Peyer's patch (tissue), 4 donors: ENCODE measurements around the gene IGF1R. TPM values are rescaled to one million over a fixed set of nuclear protein-coding genes. Genes with fewer than 3 reads are reported as not detected.

Experiments used
- DNase-seq, 3 donors: peaks; one replicate each; pipeline ENCODE4 v3.0.0-alpha.2; 2017 to 2019
- H3K27ac ChIP-seq, 4 donors: fragments of 200-600 bp; sonication (generic); one replicate each; pipeline ENCODE4 v1.5.1; 2016 to 2019
- H3K27me3 ChIP-seq, 2 donors: fragments of 200-600 bp; sonication (generic); one replicate each; pipeline ENCODE4 v1.5.1; 2019
- H3K36me3 ChIP-seq, 3 donors: fragments of 200-600 bp; sonication (generic); one replicate each; pipeline ENCODE4 v1.5.1; 2016 to 2019
- H3K4me1 ChIP-seq, 4 donors: fragments of 200-600 bp; sonication (generic); one replicate each; pipeline ENCODE4 v1.5.1; 2016 to 2019
- H3K4me3 ChIP-seq, 4 donors: fragments of 200-600 bp; sonication (generic); 1 replicate in 3 of 4; 2 replicates in 1 of 4; pipeline ENCODE4 v1.5.1; 2016 to 2019; ENCODE audit warnings: mild to moderate bottlenecking in 1 of 4
- H3K9me3 ChIP-seq, 4 donors: fragments of 200-600 bp; sonication (generic); one replicate each; pipeline ENCODE4 v1.5.1; 2016 to 2019; ENCODE audit warnings: mild to moderate bottlenecking in 1 of 4
- POLR2A ChIP-seq, 2 donors: fragments of 450-650 bp; IDR thresholded peaks; one replicate each; pipeline ENCODE4 v1.5.1; 2017; ENCODE audit warnings: antibody characterized with exemption in 2 of 2, mild to moderate bottlenecking in 2 of 2, moderate library complexity in 2 of 2
- total RNA-seq, 4 donors: library from RNA; depleted of rRNA; stranded (reverse); fragments of >200 nt; gene quantifications; one replicate each; pipeline ENCODE4 v1.1.0, GENCODE V29; 2016
- TF ChIP-seq, protein P1 (sequence below), 6 experiments: fragments of 450-650 bp in 4 of 6; fragments of 200-600 bp in 2 of 6; sonication (generic) in 1 of 6; IDR thresholded peaks; one replicate each; pipeline ENCODE4 v1.5.1; 2017 to 2019; ENCODE audit warnings: antibody characterized with exemption in 6 of 6, mild to moderate bottlenecking in 3 of 6, moderate library complexity in 1 of 6

Gene IGF1R
- total RNA-seq, 4 donors from 2014 or later, result 29.6 to 176 (median 88.1) TPM

DNA sequence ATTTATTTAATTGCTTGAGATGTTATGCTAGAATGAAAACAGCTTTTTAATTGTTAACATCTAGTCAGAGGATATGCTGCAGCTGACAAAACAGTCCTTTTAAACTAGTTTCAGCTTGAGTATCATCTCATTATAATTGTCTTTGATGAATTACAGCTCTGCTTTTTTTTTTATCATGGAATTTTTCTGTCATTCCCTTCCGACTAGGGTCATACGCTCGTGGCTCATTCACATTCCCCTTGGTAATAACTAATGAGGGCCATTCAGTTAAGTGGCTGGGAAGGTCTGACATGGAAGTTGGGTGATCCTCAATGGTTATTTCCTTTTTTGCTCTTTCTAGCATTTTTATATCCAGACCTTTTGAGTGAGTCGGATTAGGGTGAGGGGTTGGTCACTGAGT, 282.2 kb downstream of the IGF1R start:
- Histone ChIP-seq H3K9me3 (no peaks in the 10 kb centered on the region), H3K36me3 (peaks cover 0 to 18% (median 0%) of the 10 kb centered on the region in 3 donors), H3K4me1 (no peaks in the 10 kb centered on the region), H3K27ac (no peak overlapping the region), H3K4me3 (no peak overlapping the region), H3K27me3 (no peaks in the 10 kb centered on the region)
- no peak for DNase-seq
- no peak for TF ChIP-seq POLR2A (IDR thresholded peaks at IDR 0.05)
- TF ChIP-seq, protein P1, sequence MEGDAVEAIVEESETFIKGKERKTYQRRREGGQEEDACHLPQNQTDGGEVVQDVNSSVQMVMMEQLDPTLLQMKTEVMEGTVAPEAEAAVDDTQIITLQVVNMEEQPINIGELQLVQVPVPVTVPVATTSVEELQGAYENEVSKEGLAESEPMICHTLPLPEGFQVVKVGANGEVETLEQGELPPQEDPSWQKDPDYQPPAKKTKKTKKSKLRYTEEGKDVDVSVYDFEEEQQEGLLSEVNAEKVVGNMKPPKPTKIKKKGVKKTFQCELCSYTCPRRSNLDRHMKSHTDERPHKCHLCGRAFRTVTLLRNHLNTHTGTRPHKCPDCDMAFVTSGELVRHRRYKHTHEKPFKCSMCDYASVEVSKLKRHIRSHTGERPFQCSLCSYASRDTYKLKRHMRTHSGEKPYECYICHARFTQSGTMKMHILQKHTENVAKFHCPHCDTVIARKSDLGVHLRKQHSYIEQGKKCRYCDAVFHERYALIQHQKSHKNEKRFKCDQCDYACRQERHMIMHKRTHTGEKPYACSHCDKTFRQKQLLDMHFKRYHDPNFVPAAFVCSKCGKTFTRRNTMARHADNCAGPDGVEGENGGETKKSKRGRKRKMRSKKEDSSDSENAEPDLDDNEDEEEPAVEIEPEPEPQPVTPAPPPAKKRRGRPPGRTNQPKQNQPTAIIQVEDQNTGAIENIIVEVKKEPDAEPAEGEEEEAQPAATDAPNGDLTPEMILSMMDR (IDR thresholded peaks at IDR 0.05), result no peak

DNA sequence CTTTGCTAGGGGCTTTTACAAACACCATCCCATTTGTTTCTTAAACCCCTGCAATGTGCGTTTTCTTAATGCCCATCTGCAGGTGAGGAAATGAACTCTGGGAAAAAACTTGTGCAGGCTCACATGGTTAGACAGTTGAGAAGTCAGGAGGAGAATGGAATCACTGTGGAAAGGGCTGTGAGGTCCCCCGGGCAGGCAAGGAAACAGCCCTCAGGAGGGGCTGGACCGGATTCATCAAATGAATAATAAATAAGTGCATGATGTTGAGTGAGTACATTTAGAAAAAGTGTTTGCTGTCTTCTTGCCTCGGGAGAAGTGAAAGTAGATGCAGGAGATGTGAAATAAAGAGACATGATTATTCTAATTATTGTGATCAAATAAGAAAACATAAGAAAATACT, 282.7 kb downstream of the IGF1R start:
- H3K4me1 ChIP-seq, result no peaks in the 10 kb centered on the region
- no peak for DNase-seq
- no peak overlapping the region for H3K4me3 ChIP-seq
- peaks cover 0 to 15% (median 0%) of the 10 kb centered on the region in 3 donors for H3K36me3 ChIP-seq
- no peaks in the 10 kb centered on the region for H3K27me3 ChIP-seq
- TF ChIP-seq POLR2A (IDR thresholded peaks at IDR 0.05), result no peak
- TF ChIP-seq, protein P1 (IDR thresholded peaks at IDR 0.05), result no peak
- no peaks in the 10 kb centered on the region for H3K9me3 ChIP-seq
- no peak overlapping the region for H3K27ac ChIP-seq

DNA sequence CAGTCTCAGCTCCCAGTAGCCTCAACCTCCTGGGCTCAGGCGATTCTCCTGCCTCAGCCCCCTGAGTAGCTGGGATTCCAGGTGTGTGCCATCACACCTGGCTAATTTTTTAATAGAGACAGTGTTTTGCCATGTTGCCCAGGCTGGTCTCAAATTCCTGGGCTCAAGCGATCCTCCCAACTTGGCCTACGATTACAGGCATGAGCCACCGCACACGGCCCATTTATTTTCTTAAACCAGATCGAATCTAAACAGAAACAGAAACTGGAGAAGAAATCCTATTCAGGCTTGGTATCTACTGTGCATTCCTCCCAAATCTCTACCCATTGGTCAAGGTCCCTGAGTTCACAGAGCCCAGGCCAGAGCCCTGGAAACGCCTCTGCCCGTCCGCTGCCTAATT, 285.1 kb downstream of the IGF1R start:
- peak in 1 of 3 donors; percentile 4 for DNase-seq
- Histone ChIP-seq H3K9me3 (no peaks in the 10 kb centered on the region), H3K27me3 (no peaks in the 10 kb centered on the region), H3K4me3 (no peak overlapping the region), H3K4me1 (no peaks in the 10 kb centered on the region), H3K36me3 (peaks cover 0 to 25% (median 0%) of the 10 kb centered on the region in 3 donors), H3K27ac (no peak overlapping the region)
- TF ChIP-seq, protein P1 (IDR thresholded peaks at IDR 0.05), result no peak
- no peak for TF ChIP-seq POLR2A (IDR thresholded peaks at IDR 0.05)

DNA sequence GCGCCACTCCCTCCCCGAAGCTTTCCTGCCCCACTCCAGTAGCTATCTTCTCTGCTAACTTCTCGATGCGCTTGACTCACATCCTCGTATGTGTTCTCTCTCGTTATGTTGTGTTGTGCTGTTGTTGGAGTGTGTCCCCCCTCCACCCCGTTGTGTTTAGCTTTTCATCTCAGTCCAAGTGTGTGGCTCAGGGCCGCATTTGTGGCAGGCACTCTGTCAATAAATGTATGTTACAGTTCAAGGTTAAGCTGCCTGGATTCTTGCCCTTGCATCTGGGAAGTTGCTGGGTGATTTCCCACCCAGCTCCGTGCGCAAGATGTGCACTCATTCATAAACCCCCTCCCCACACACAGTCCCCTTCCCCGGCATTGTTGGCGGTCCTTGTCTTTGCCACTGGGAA, 287.4 kb downstream of the IGF1R start:
- Histone ChIP-seq H3K4me1 (no peaks in the 10 kb centered on the region), H3K27me3 (no peaks in the 10 kb centered on the region), H3K4me3 (no peak overlapping the region), H3K36me3 (peaks cover 0 to 48% (median 0%) of the 10 kb centered on the region in 3 donors), H3K27ac (no peak overlapping the region), H3K9me3 (no peaks in the 10 kb centered on the region)
- TF ChIP-seq POLR2A (IDR thresholded peaks at IDR 0.05), result no peak
- TF ChIP-seq, protein P1 (IDR thresholded peaks at IDR 0.05), result no peak
- peak in 1 of 3 donors; percentile 7 for DNase-seq

DNA sequence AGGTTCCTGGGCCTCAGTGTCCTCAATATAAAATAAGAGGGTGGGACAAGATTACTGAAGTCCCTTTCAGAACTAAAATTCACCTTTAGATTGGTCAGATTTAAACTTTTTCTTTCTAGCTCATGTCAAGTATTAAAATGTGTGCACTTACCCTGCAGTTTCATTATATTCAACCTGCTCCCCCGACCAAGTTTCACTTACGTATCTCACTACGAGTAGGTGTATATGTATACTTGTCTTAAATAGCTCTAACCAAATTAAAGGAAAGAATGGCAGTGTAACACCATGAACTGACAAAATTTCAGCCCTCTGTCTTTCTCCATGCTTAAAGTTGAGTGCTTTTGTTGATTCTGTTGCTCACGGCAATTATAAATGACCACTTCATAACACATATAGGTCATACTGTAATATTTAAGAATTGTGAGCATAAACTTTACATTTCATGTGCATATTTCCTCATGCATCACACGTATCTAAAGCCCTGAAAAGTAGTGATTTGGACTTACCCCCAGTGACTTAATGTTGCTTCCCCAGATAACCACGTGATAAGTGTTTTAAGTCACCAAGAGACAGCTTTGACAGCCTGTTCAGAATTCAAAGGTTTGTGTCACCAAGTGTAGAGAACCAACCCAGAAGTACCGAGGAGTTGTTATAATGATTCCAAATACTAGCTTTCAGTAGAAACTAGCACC, 289.2 kb downstream of the IGF1R start:
- Histone ChIP-seq H3K4me1 (no peaks in the 10 kb centered on the region), H3K27ac (no peak overlapping the region), H3K9me3 (no peaks in the 10 kb centered on the region), H3K36me3 (peaks cover 0 to 50% (median 0%) of the 10 kb centered on the region in 3 donors), H3K27me3 (no peaks in the 10 kb centered on the region), H3K4me3 (no peak overlapping the region)
- TF ChIP-seq POLR2A (IDR thresholded peaks at IDR 0.05), result no peak
- TF ChIP-seq, protein P1 (IDR thresholded peaks at IDR 0.05), result no peak
- DNase-seq, result no peak
